H1 (cell line): Measurements from ENCODE around the gene ANAPC15. TPM values are rescaled to one million over a fixed set of nuclear protein-coding genes. Genes with fewer than 3 reads are reported as not detected.

Source experiments
- BACH1 ChIP-seq: IDR thresholded peaks from 2 replicates; pipeline ENCODE4 v1.6.1; 2012; ENCODE audit warnings: low read length, improper control_type of control experiment
- CEBPB ChIP-seq: IDR thresholded peaks from 2 replicates; pipeline ENCODE4 v1.6.1; 2012; ENCODE audit warnings: low read depth, low read length
- HDAC2 ChIP-seq, 2 experiments: fragments of 300-600 bp in 1 of 2; sonication (generic) in 1 of 2; IDR thresholded peaks; 2 replicates each; pipeline ENCODE4 v1.6.1; 2011 to 2012; ENCODE audit warnings: low read depth in 2 of 2, low read length in 2 of 2, mild to moderate bottlenecking in 2 of 2, moderate library complexity in 2 of 2, borderline replicate concordance in 1 of 2, inconsistent platforms in 1 of 2
- POLR2AphosphoS5 ChIP-seq: IDR thresholded peaks from 2 replicates; pipeline ENCODE4 v1.6.1; 2011; ENCODE audit warnings: low read depth, low read length
- SP4 ChIP-seq: IDR thresholded peaks from 2 replicates; pipeline ENCODE4 v1.6.1; 2012; ENCODE audit warnings: low read length, inconsistent platforms
- TAF1 ChIP-seq: IDR thresholded peaks from 2 replicates; pipeline ENCODE4 v1.6.1; 2011; ENCODE audit warnings: mild to moderate bottlenecking, low read depth, low read length
- polyA plus RNA-seq, 7 experiments: library from polyadenylated mRNA; depleted of rRNA in 3 of 7; stranded (reverse) in 5 of 7; unstranded in 2 of 7; fragments of >200 nt in 5 of 7; fragments of 200-250 nt in 2 of 7; gene quantifications; 1 replicate in 5 of 7; 2 replicates in 1 of 7; 4 replicates in 1 of 7; pipeline versions ENCODE4 v1.2.1 to v1.2.3, GENCODE V29; 2011 to 2013; ENCODE audit warnings: missing spikeins in 2 of 7, mixed read lengths in 2 of 7
- total RNA-seq: library from RNA; stranded (reverse); fragmentation: NEBNext Ultra II Directional; extraction: Animal tissue kit (Norgen Biotek cat#: 25700); gene quantifications from 2 replicates; pipeline ENCODE4 v1.2.1, GENCODE V29; 2021
- TF ChIP-seq, protein P1 (sequence below): fragments of 300-600 bp; sonication (generic); IDR thresholded peaks from 2 replicates; pipeline ENCODE4 v1.7.1; 2012; ENCODE audit warnings: low read length, moderate library complexity, mild to moderate bottlenecking, inconsistent platforms; ENCODE audit not compliant: insufficient replicate concordance

The ANAPC15 gene
- total and polyA plus RNA-seq, 2 of the 8 experiments (the other 6 are each of a cell fraction or from before 2014, with no cell fraction given), result 66.2 to 74.9 TPM

- TF ChIP-seq, protein P1, sequence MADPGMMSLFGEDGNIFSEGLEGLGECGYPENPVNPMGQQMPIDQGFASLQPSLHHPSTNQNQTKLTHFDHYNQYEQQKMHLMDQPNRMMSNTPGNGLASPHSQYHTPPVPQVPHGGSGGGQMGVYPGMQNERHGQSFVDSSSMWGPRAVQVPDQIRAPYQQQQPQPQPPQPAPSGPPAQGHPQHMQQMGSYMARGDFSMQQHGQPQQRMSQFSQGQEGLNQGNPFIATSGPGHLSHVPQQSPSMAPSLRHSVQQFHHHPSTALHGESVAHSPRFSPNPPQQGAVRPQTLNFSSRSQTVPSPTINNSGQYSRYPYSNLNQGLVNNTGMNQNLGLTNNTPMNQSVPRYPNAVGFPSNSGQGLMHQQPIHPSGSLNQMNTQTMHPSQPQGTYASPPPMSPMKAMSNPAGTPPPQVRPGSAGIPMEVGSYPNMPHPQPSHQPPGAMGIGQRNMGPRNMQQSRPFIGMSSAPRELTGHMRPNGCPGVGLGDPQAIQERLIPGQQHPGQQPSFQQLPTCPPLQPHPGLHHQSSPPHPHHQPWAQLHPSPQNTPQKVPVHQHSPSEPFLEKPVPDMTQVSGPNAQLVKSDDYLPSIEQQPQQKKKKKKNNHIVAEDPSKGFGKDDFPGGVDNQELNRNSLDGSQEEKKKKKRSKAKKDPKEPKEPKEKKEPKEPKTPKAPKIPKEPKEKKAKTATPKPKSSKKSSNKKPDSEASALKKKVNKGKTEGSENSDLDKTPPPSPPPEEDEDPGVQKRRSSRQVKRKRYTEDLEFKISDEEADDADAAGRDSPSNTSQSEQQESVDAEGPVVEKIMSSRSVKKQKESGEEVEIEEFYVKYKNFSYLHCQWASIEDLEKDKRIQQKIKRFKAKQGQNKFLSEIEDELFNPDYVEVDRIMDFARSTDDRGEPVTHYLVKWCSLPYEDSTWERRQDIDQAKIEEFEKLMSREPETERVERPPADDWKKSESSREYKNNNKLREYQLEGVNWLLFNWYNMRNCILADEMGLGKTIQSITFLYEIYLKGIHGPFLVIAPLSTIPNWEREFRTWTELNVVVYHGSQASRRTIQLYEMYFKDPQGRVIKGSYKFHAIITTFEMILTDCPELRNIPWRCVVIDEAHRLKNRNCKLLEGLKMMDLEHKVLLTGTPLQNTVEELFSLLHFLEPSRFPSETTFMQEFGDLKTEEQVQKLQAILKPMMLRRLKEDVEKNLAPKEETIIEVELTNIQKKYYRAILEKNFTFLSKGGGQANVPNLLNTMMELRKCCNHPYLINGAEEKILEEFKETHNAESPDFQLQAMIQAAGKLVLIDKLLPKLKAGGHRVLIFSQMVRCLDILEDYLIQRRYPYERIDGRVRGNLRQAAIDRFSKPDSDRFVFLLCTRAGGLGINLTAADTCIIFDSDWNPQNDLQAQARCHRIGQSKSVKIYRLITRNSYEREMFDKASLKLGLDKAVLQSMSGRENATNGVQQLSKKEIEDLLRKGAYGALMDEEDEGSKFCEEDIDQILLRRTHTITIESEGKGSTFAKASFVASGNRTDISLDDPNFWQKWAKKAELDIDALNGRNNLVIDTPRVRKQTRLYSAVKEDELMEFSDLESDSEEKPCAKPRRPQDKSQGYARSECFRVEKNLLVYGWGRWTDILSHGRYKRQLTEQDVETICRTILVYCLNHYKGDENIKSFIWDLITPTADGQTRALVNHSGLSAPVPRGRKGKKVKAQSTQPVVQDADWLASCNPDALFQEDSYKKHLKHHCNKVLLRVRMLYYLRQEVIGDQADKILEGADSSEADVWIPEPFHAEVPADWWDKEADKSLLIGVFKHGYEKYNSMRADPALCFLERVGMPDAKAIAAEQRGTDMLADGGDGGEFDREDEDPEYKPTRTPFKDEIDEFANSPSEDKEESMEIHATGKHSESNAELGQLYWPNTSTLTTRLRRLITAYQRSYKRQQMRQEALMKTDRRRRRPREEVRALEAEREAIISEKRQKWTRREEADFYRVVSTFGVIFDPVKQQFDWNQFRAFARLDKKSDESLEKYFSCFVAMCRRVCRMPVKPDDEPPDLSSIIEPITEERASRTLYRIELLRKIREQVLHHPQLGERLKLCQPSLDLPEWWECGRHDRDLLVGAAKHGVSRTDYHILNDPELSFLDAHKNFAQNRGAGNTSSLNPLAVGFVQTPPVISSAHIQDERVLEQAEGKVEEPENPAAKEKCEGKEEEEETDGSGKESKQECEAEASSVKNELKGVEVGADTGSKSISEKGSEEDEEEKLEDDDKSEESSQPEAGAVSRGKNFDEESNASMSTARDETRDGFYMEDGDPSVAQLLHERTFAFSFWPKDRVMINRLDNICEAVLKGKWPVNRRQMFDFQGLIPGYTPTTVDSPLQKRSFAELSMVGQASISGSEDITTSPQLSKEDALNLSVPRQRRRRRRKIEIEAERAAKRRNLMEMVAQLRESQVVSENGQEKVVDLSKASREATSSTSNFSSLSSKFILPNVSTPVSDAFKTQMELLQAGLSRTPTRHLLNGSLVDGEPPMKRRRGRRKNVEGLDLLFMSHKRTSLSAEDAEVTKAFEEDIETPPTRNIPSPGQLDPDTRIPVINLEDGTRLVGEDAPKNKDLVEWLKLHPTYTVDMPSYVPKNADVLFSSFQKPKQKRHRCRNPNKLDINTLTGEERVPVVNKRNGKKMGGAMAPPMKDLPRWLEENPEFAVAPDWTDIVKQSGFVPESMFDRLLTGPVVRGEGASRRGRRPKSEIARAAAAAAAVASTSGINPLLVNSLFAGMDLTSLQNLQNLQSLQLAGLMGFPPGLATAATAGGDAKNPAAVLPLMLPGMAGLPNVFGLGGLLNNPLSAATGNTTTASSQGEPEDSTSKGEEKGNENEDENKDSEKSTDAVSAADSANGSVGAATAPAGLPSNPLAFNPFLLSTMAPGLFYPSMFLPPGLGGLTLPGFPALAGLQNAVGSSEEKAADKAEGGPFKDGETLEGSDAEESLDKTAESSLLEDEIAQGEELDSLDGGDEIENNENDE, result no peak
- TF ChIP-seq POLR2AphosphoS5 (no peak), CEBPB (no peak), TAF1 (no peak), SP4 (no peak), BACH1 (no peak), HDAC2 (IDR thresholded peaks at IDR 0.05; ENCODE audit: borderline replicate concordance in 1 of 2, low read depth in 2 of 2, low read length in 2 of 2) (no peak)
Observed at GRCh38 chr11:72116019-72116755, 3.7 kb upstream of the ANAPC15 start (continued).
